NCI-H345 treated with DMSO at 0.1 percent for 48 hours (cell line): Measurements from ENCODE around the gene SUSD2.
"Not testable (repeated sequence)": the region's sequence is repeated elsewhere in the genome, so short reads cannot be mapped to it uniquely, and the experiment has no call there.

Source experiments
- DNase-seq: peaks from one replicate; lab custom pipeline; 2025; ENCODE audit not compliant: unreplicated experiment; lab: John Stamatoyannopoulos, UW

SUSD2 gene

DNA sequence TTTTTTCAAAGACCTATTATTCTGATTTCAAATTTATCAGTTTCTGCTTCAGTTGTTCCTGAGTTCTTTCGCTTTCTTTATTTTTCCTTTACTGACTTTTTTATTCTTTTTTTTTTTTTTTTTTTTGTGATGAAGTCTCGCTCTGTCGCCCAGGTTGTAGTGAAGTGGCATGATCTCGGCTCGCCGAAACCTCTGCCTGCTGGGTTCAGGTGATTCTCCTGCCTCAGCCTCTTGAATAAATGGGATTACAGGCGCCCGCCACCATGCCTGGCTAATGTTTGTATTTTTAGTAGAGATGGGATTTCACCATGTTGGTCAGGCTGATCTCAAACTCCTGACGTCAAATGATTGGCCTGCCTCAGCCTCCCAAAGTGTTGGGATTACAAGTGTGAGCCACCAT is 31.8 kb downstream of the SUSD2 start:
- not testable (repeated sequence) for DNase-seq

DNA sequence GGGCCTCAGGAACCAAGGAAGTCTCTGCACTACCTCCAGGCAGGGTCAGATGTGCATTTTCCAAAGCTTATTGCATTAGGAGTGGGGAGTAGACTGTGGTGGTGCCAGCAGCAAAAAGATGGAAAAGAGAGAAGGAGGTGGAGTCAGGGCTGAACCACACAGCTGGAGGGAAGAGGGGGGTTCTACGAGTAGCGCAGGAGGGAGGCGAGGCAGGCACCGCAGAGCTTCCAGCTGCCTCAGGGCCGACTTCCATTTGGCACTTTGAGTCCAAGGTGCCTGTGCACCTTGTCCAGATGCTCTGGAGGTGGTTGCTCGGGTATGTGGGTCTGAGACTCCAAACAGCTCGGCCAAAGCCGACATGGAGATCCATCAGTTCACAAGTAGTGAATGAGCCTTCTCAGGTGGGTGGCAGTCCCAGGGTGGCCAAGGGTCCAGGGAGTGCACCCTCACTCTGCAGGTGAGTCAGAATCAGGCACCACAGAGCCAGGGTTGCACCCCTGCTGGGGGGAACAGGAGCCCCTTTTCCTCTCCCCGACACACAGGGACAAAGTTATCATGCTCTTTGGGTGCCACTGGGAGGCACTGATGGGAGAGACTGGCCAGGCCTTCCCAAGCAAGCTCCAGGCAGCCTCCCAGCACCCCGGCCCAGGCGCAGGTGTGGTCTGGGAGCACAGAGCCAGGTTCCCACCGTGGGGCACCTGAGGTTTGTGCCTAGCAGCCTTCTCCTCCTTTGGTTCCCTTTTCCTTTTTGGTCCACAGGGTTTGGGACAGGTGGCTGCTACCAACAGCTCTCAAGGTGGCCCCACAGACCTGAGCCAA is 33.4 kb downstream of the SUSD2 start:
- no peak for DNase-seq

DNA sequence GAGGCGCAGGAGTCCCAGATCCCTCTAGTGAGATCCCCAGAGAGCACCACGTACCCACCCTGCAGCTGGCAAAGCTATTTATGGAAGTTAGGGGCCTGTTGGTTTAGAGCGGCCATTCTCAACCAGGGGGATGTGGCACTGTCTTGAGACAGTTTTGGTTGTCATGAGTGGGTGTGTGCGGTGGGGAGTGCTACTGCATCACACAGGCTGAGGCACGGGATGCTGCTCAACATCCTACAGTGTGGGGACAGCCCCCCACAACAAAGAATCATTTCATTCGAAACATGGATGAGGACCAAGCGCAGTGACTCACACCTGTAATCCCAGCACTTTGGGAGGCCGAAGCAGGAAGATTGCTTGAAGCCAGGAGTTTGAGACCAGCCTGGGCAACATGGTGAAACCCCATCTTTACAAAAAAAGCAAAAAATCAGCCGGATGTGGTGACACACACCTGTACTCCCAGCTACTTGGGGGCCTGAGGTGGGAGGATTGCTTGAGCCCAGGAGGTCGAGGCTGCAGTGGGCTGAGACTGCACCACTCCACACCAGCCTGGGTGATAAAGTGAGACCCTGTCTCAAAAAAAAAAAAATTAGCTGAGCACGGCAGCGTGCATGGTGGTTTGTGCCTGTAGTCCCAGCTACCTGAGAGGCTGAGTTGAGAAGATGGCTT is 35.4 kb downstream of the SUSD2 start:
- DNase-seq: no peak

DNA sequence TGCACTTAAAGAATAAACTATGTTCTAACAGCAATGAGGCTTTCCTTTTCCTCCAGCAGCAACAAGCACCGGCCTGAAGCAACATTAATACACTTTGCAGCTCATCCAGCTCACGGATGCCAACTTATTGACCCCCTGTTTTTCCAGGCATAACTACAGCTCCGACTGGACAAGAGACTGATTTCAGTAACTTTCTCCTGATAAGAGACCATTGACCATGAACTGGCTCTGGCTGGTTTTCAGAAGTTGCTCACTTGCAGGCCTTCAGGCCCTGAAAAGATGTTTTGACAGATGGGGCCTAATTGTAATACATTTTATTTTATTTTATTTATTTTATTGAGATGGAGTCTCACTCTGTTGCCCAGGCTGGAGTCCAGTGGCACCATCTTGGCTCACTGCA is 36.1 kb downstream of the SUSD2 start:
- no peak for DNase-seq

DNA sequence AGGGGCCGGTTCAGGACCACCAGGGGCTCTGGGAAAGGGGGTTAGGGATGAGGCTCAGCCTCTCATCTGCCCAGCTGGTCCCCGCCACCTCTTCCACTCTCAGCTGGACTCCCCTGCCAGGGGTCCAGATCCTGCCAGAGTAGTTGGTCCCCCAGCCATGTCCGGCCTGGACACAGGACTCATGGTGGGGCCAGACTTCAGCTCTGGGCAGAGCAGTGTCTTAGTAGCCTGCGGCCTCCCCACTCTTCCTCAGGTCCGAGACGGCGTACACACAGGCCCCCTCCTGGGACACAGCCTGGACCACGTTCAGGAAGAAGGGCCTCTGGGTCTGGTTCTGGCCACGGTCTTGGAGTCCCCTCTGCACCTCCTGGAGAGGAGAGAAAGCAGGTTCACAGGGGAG is 38.5 kb downstream of the SUSD2 start:
- no peak for DNase-seq

DNA sequence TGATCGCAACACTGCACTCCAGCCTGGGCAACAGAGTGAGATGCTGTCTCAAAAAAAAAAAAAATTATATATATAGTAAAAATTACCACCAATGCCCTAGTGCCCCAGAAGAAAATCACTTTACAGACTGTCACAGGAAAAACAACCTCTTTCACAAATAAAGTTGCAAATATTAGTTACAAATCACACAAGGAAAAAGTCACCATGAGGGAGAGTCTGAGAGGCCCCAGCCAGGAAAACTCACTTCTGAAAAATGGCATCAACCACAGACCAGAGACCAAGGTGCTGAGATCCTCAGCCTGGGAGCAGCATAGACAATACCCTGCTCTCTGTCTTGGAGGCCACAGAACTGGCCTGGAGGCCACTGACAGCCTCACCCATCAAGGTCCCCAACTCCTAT is 43.2 kb downstream of the SUSD2 start:
- DNase-seq: no peak

DNA sequence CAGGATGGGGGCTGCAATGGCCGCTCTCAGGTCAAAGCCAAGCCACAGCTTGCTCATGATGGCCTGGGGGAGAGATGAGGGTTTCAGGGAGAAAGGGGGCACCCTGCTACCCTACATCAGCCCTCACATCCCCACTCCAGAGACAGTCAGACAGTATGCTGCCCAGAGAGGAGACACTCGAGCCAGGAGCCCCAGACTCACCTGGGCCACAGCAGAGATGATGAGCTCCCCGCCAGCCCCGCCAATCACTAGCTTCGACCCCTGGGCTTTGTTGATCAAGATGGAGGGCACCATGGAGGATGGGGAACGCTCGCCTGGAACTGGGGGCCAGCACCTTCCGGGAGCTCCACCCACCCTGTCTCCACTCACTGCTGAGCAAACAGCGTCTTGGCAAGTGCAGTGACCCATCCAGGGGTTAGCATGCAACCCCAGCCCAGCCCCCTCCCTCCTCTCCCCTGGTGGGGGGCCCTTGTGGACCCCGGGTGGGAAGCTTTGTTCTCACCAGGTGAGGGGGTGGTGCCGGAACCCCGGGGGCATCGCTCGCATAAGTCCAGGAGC is 43.8 kb downstream of the SUSD2 start:
- no peak for DNase-seq

DNA sequence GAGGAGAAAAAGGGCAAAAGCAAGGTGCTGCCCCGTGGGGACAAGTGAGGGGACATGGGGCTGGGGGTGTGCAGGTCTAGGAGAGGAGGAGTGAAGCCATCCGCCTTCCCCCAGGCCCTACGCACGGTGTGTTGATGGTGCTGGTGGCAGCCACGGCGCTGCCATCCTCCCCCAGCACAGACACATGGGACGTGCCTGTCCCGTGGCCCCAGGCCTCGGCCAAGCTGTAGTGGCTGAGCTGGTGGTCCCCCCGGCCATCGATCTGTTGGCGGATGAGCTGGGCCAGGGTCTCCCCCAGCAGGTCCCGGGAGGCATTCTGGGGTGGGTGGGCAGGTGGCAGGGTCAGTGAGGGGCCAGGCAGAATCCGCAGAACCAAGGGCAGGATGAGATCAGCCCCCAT is 44.7 kb downstream of the SUSD2 start:
- no peak for DNase-seq

DNA sequence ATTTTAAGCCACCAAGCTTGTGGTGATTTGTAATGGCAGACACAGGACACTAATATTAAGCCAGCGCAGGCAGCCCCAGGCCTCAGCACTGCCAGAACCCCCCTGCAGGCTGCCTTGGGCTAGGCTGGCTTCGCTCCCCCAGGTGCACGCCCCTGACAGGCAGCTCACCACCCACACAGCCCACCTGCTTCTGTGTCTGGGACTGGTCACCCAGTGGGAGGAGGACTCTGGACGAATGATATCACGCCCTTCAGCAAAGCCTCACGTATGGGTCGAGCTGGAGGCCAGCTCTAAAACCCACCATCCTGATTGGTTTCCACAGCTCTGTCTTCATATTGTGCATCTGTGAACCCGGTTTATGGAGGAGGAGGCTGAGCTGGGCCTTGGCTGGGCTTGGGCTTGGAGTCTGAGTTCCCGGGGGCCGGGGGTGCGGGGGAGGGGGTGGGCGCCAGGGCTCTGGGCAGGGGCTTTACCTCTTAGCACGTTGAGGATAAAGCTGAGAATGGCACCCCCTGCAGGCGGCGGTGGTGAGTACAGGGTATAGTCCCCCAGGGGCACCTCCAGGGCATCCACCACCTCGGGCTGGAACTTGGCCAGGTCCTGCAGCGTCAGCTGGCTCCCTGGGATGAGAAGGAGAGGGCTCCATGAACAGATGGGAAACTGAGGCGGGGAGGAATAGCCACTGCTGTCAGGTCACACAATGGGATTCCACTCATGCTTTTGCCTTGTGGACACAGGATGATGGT is 49.8 kb downstream of the SUSD2 start:
- no peak for DNase-seq

DNA sequence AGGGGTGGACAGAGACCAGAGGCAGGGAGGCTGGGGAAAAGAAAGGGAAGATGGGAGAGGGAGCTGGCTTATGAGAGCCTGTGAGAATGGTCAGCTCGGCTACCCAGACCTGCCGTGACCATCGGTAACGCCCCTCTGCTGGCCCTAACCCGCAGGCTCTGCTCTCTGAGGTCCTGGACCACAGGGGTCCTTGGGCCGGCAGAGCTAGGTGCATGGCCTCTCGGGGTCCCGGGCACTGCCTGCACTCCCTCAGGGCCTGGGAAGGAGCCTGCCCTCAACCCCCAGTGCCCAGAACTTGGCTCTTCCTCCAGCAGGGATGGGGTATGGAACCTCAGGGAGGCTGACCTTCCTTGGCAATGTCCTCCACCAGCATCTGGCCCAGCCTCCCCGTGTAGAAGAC is 50.4 kb downstream of the SUSD2 start:
- DNase-seq: no peak

DNA sequence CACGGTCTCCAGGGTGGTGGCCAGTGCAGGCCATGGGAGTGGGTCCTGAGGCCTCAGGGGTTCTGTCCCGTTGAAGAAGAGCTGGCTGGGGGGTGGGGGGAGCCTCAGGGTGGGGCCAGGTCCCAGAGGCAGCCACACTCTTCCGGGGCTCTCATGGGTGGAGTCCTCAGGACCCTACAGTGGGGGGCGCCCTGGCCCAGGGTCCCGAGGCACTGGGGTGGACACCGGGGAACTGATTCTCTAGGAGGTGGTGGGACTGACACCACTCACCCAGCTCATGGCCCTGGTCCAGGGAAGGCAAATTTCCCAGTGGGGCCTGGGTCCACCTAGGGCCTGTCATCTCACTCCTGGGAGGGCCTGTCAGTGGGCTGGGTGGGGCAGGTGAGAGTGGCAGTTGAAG is 50.8 kb downstream of the SUSD2 start:
- no peak for DNase-seq

DNA sequence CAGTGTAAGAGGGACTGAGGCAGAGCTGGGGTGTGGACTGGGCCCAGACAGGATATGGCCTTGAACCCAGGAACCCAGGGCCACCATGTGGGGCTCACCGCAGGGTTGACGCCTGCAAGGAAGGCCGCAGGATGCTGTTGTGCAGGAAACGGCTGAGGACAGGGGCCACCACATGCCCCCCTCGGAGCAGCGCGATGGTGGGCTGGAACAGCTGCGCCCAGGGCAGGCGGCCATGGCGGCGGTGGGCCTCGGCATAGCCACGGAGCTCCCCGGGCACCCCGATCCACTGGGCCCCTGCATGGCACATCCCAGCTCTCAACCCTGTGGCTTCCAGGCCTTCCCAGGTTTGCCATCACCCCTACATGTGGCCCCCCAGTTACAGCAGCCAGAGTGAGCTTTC is 51.4 kb downstream of the SUSD2 start:
- no peak for DNase-seq

DNA sequence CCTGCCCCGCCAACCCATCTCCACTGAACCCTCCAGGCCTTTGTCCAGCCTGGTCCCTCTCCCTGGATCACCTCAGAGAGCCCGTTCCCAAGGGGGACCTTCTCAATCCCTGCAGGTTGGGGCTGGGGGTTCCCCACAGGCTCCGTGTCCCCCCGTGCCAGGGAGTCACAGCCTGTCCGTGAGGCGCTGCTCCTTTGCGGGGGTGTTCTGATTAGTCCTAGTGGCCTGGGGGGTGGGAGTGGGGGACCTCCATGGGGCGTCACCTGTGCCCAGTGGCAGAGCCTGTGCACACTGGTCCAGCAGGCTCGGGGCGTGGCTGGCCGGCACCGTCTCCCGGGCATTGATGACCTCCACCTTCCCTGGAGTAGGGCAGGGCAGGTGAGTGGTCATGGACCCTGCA is 51.9 kb downstream of the SUSD2 start:
- no peak for DNase-seq

DNA sequence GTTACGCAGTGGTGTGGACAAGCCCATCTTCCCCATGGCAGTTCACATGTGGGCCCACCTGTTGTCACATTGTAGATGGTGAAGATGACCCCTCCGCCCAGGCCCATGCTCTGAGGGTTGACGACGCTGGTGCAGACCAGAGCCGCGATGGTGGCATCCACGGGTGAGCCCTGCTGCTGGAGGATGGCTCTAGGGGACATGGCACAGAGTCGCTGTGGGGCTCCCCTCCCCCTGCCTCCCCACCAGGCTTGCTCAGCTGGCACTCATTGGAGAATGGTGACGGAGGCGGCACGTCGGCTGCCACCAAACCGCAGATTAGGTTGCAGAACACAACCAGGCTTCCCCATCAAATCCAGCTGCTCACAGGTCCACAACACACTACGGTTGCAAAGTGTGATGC is 52.5 kb downstream of the SUSD2 start:
- DNase-seq: no peak

DNA sequence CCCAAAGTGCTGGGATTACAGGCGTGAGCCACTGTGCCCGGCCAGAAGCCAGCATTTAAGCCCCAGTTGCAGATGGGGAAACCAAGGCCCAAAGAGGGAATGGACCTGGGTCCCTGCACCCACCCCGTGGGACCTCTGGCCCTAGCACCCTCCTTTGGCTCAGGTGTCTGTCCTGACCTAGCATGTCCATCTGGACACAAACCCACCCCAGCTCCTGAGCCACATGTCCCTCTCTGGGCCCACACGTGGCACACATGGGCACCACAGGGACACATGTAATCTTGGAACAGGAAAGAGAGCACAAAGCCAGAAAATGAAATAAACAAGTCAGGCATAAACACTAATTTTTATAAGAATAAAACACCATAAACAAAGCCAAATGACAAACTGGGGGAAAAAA is 54.0 kb downstream of the SUSD2 start:
- no peak for DNase-seq

DNA sequence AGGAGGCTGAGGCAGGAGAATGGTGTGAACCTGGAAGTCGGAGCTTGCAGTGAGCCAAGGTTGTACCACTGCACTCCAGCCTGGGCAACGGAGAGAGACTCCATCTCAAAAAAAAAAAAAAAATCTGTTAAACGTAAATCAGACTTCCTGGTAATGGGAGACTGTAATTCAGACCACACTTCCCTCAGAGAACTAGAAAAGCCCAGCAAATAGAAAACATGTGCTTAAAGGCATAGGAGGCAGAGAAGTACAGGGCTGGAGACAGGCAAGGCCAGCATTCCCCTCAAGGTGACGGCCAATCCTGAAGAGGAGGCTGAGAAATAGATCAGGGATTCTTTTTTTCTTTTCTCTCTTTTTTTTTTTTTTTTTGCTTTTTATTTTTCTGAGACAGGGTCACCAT is 55.4 kb downstream of the SUSD2 start:
- no peak for DNase-seq

DNA sequence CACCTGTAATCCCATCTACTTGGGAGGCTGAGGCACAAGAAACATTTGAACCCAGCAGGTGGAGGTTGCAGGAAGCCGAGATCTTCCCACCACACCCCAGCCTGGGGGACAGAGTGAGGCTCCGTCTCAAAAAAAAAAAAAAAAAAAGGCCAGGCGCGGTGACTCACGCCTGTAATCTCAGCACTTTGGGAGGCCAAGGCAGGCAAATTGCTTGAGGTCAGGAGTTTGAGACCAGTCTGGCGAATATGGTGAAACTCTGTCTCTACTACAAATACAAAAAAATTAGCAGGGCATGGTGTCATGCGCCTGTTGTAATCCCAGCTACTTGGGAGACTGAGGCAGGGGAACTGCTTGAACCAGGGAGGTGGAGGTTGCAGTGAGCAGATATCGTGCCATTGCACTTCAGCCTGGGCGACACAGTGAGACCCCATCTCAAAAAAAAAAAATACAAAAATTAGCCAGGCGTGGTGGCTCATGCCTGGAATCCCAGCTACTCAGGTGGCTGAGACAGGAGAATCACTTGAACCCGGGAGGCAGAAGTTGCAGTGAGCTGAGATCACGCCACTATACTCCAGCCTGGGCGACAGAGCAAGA is 56.9 kb downstream of the SUSD2 start:
- DNase-seq: not testable (repeated sequence)
